GM19238 (cell line): ENCODE measurements around the gene FSIP1.

Experiments
- DNase-seq: peaks from one replicate; pipeline ENCODE4 v3.0.0; 2011; ENCODE audit warnings: low spot score; ENCODE audit not compliant: insufficient read length

The FSIP1 gene

GRCh38 chr15:39595338-39596221, 187.1 kb downstream of the FSIP1 start:
- DNase-seq: no peak

- DNase-seq: no peak
Measured at GRCh38 chr15:39594446-39595337, 187.9 kb downstream of the FSIP1 start.

DNA sequence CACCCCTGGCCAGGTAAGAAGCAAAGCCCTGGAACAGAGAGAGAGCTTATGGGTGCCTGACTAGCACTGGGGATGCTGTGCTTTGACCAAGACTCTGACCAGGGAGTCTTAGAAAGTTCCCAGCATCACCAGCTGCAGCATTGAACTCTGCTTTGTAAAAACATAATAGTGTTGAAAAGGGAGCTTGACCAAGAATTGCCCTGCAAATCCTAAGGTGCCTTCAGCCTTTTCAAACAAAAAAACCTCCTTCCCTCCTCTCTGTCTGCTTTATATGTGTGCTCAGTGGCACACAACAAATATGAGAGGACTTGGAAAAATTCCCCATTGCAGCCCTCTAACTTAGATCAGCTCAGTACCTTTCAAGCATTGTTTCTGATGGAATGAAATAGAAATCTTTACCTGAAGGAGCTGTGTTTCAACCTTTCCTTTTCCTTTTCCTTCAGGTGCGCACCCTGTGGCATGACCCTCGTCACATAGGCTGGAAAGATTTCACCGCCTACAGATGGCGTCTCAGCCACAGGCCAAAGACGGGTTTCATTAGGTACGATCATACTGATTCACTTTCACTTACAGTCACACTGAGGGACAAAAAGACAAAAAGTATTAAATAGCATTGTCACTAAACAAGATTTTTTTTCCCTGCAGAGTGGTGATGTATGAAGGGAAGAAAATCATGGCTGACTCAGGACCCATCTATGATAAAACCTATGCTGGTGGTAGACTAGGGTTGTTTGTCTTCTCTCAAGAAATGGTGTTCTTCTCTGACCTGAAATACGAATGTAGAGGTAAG, 188.8 kb downstream of the FSIP1 start:
- no peak for DNase-seq

- DNase-seq: no peak
Measured at GRCh38 chr15:39593071-39593655, 189.5 kb downstream of the FSIP1 start.

DNA sequence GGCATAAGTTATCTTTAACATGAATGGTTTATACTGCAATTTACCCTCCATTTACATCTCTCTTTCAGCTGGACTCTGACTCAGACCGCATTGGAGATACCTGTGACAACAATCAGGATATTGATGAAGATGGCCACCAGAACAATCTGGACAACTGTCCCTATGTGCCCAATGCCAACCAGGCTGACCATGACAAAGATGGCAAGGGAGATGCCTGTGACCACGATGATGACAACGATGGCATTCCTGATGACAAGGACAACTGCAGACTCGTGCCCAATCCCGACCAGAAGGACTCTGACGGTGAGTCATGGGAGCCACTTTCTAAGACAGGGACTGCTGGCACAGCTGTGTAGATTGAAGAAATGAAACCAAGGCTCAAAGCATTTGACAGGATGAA, 190.1 kb downstream of the FSIP1 start:
- DNase-seq: no peak

DNA sequence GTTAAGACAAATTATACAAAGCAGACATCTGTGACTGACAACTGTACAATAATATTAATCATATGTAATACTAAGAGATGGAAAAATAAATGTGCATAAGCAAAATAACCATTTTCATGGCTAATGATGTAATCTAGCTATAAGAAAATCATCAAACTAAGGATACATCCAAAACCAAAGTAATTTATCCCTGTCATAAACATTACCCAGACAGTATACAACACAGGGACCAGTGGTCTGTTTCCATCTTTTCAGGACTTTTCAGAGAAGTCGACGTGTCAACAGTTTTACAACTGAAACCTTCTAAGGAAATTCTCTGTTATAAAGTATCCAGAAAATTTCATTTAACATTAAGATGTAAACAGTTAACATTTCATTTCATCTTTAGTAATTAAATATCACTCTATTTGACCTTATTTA, 190.7 kb downstream of the FSIP1 start:
- no peak for DNase-seq

DNA sequence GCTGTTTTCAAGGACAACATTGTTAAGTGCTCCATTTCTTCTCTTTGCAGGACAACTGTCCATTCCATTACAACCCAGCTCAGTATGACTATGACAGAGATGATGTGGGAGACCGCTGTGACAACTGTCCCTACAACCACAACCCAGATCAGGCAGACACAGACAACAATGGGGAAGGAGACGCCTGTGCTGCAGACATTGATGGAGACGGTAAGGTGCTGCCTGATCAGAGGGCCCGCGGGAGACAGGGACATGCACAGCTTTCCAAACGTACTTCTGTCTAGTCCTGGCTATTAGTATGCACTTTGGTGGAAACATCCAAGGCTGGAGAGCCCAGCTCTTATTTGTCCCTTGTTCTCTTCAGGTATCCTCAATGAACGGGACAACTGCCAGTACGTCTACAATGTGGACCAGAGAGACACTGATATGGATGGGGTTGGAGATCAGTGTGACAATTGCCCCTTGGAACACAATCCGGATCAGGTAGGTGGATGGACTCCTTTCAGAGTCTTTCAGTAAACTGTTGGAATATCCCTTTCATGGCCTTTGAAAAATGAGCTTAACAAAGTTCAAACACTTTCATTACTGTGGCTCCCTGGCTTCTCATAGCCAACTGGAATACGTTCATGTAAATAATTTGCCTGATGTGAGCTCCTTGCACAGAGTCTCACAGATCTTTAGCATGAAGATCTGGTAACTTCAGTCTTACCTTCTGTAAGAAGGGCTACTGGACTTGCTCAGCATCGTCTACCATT, 191.3 kb downstream of the FSIP1 start:
- no peak for DNase-seq

GRCh38 chr15:39589815-39590644, 192.6 kb downstream of the FSIP1 start:
- DNase-seq: no peak

DNA sequence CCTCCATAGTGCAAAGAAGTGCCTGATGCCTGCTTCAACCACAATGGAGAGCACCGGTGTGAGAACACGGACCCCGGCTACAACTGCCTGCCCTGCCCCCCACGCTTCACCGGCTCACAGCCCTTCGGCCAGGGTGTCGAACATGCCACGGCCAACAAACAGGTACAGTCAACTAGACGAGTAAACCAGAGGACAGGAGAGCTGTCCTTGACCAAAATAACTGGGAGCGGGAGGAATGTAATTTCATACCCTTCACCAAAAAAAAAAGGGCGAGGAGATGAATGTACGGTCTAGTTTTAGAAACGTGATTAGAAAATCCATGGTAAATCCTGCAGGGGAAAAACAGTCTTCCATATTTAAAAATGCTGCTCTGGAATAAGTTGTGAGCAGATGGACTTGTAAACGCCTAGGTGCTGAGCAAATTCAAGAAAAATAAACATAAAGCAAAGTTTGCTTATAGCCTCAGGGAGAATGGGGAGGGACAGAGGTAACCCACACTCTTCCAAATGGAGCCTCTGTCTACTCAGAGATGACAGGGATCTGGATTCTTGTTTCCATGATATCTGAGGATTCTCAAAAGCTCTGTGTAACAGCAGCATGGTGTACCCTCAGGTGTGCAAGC, 193.3 kb downstream of the FSIP1 start:
- DNase-seq: no peak

GRCh38 chr15:39588531-39589192, 194.0 kb downstream of the FSIP1 start:
- DNase-seq: no peak

DNA sequence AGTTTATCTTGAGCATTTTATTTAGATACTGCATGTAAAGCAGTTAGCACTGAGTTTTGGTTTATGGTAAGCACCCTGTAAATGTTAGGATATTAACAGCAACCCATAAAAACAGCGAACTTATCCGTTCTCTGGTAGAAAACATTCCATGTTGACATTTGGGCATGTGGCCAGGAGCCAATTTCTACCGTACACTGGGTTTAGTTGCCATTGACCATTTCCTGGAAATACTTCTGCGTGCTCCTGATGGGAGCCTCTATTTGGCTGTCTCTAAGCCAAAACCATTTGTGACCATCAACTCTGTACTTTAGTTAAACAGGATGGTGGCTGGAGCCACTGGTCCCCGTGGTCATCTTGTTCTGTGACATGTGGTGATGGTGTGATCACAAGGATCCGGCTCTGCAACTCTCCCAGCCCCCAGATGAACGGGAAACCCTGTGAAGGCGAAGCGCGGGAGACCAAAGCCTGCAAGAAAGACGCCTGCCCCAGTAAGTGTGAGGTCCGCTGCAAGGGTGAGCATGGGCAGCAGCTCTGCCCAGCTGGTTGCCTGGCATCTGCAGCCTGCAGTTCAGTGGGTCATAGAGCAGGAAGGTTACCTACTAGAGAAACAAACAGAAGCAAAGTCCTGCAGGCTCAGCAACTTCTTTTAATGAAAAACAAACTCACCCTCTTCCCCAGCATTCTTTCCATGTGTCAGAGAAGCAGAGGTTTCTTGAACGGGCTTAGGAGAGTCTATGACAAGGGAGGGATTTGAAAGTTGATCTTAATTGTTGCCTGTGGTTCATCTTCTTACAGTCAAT, 194.7 kb downstream of the FSIP1 start:
- no peak for DNase-seq

DNA sequence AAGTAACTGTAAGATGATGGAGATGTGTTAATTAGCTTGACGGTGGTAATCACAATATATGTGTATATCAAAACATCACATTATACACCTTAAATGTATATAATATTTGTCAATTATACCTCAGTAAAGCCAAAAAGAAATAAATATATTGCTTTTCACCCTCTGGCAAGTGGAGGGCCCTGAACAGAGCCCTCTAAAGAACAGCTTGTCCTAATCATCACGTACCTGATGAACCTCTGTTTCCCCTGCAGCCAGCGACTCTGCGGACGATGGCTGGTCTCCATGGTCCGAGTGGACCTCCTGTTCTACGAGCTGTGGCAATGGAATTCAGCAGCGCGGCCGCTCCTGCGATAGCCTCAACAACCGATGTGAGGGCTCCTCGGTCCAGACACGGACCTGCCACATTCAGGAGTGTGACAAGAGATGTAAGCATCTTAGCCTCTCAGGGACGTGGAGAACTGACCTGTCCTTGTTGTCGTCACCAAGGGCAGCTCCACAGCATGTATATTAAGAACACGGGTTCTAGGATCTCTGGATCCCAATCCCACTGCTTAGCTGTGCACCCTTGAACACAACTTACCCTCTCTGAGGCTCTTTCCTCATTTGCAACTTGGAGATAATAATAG, 195.4 kb downstream of the FSIP1 start:
- DNase-seq: no peak

GRCh38 chr15:39586387-39587095, 196.1 kb downstream of the FSIP1 start:
- no peak for DNase-seq

DNA sequence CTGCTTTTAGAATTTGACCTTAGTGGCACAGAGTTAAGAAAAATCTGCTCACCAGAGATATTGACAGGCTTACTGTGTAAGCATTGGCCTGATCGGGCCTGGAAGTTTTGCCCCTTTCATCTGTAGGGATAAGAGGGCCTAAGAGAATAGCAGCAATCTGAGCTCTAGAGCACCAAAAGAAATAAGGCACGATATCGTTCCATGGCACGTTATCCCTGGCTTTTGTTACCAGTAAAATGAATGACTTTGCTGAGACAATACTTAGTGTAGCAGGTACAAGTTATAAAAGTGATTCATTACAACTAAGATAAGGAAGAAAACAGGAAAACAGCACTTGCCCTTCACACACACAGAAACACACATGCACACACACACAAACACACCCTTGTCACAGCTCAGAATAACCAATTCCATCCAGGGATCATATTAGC, 196.8 kb downstream of the FSIP1 start:
- no peak for DNase-seq

- no peak for DNase-seq
Measured at GRCh38 chr15:39585389-39585841, 197.2 kb downstream of the FSIP1 start.

- no peak for DNase-seq
Measured at GRCh38 chr15:39584662-39585388, 197.8 kb downstream of the FSIP1 start.
